CD14-positive monocyte (primary cell): ENCODE results near the gene SNAP47. TPM values are rescaled to one million over a fixed set of nuclear protein-coding genes. Genes with fewer than 3 reads are reported as not detected.

Experiments
- DNase-seq, 3 donors: peaks; one replicate each; pipeline ENCODE4 v3.0.0-alpha.2; 2011 to 2022
- H2AFZ ChIP-seq: 2 replicates; pipeline ENCODE4 v1.6.0; 2012; ENCODE audit warnings: mild to moderate bottlenecking, low read depth, low read length, inconsistent platforms; ENCODE audit not compliant: insufficient read depth, poor library complexity, severe bottlenecking
- H3K27ac ChIP-seq, 2 donors: 1 replicate in 1 of 2; 2 replicates in 1 of 2; pipeline ENCODE4 v1.5.1; 2012 to 2013; ENCODE audit warnings: low read length in 2 of 2, control low read depth in 1 of 2, inconsistent platforms in 1 of 2, low read depth in 1 of 2, mild to moderate bottlenecking in 1 of 2
- H3K27me3 ChIP-seq, 2 donors: one replicate each; pipeline versions ENCODE4 v1.6.0 to v1.6.1; 2011 to 2013; ENCODE audit warnings: low read length in 2 of 2; ENCODE audit not compliant: control insufficient read depth in 2 of 2, insufficient read depth in 2 of 2
- H3K36me3 ChIP-seq, 2 donors: replicated peaks in 1 of 2; 1 replicate in 1 of 2; 2 replicates in 1 of 2; pipeline versions ENCODE4 v1.5.1 to v1.6.1; 2012 to 2013; ENCODE audit warnings: low read length in 2 of 2, control low read depth in 1 of 2, inconsistent platforms in 1 of 2, mild to moderate bottlenecking in 1 of 2; ENCODE audit not compliant: insufficient read depth in 2 of 2, control insufficient read depth in 1 of 2
- H3K4me1 ChIP-seq, 2 donors: 1 replicate in 1 of 2; 2 replicates in 1 of 2; pipeline versions ENCODE4 v1.5.1 to v1.6.1; 2012 to 2013; ENCODE audit warnings: low read length in 2 of 2, control low read depth in 1 of 2, inconsistent platforms in 1 of 2, mild to moderate bottlenecking in 1 of 2, moderate library complexity in 1 of 2; ENCODE audit not compliant: insufficient read depth in 2 of 2, control insufficient read depth in 1 of 2
- H3K4me2 ChIP-seq: replicated peaks from 2 replicates; pipeline ENCODE3; 2012; ENCODE audit warnings: low read length, moderate library complexity, mild to moderate bottlenecking; ENCODE audit not compliant: poor library complexity, severe bottlenecking; ENCODE audit errors: extremely low read depth
- H3K4me3 ChIP-seq, 3 experiments: fragments of 200-600 bp in 1 of 3; sonication (generic) in 1 of 3; replicated peaks in 1 of 3; 1 replicate in 2 of 3; 2 replicates in 1 of 3; pipeline ENCODE4 v1.5.1; 2011 to 2013; ENCODE audit warnings: low read length in 3 of 3, mild to moderate bottlenecking in 3 of 3, control low read depth in 2 of 3, low read depth in 2 of 3, inconsistent platforms in 1 of 3, moderate library complexity in 1 of 3
- H3K79me2 ChIP-seq: 2 replicates; pipeline ENCODE4 v1.6.0; 2012; ENCODE audit warnings: mild to moderate bottlenecking, control low read depth, inconsistent platforms, low read length, moderate library complexity; ENCODE audit not compliant: insufficient read depth
- H3K9ac ChIP-seq: 2 replicates; pipeline ENCODE4 v1.6.0; 2017; ENCODE audit warnings: low read length, mild to moderate bottlenecking; ENCODE audit not compliant: insufficient read depth, poor library complexity, severe bottlenecking
- H3K9me3 ChIP-seq, 2 donors: replicated peaks in 1 of 2; 1 replicate in 1 of 2; 2 replicates in 1 of 2; pipeline versions ENCODE4 v1.5.1 to v1.6.1; 2012 to 2013; ENCODE audit warnings: low read length in 2 of 2, control low read depth in 1 of 2; ENCODE audit not compliant: control insufficient read depth in 1 of 2, insufficient read depth in 1 of 2
- H4K20me1 ChIP-seq: 2 replicates; pipeline ENCODE4 v1.6.0; 2012; ENCODE audit warnings: mild to moderate bottlenecking, low read length, control low read depth, moderate library complexity; ENCODE audit not compliant: insufficient read depth
- H3K27ac Mint-ChIP-seq, 7 donors: one replicate each; pipeline ENCODE4 v1.8.0; 2020; ENCODE audit warnings: mild to moderate bottlenecking in 7 of 7, mixed read lengths in 7 of 7, moderate library complexity in 6 of 7, inconsistent platforms in 2 of 7
- H3K27me3 Mint-ChIP-seq, 3 donors: one replicate each; pipeline ENCODE4 v1.8.0; 2021 to 2022; ENCODE audit warnings: low read depth in 3 of 3, mild to moderate bottlenecking in 3 of 3, mixed read lengths in 3 of 3, moderate library complexity in 3 of 3, inconsistent platforms in 1 of 3
- H3K36me3 Mint-ChIP-seq, 2 donors: one replicate each; pipeline ENCODE4 v1.8.0; 2020; ENCODE audit warnings: mixed read lengths in 2 of 2, inconsistent platforms in 1 of 2, mild to moderate bottlenecking in 1 of 2
- H3K4me1 Mint-ChIP-seq: one replicate; pipeline ENCODE4 v1.8.0; 2020; ENCODE audit warnings: mild to moderate bottlenecking, mixed read lengths
- H3K4me3 Mint-ChIP-seq, 2 donors: one replicate each; pipeline ENCODE4 v1.8.0; 2020; ENCODE audit warnings: mild to moderate bottlenecking in 2 of 2, mixed read lengths in 2 of 2, moderate library complexity in 1 of 2
- H3K9me3 Mint-ChIP-seq, 7 donors: one replicate each; pipeline ENCODE4 v1.8.0; 2020 to 2022; ENCODE audit warnings: mixed read lengths in 7 of 7, mild to moderate bottlenecking in 6 of 7, moderate library complexity in 6 of 7, inconsistent platforms in 2 of 7
- WGBS: methylation state at CpG from one replicate; pipeline ENCODE4 v1.1.5; 2013; ENCODE audit warnings: missing lambda C conversion rate; ENCODE audit not compliant: insufficient coverage; 5-methylcytosine and 5-hydroxymethylcytosine counted together
- intact Hi-C, 2 donors: fragments of 100-400 bp; cut with micrococcal nuclease; formaldehyde crosslinking; loops; one replicate each; pipeline versions ENCODE4 v1.15.0 to v1.15.1; 2023
- polyA plus RNA-seq, 3 donors: library from polyadenylated mRNA; depleted of rRNA in 1 of 3; unstranded in 2 of 3; stranded (reverse) in 1 of 3; fragments of 300-500 nt in 2 of 3; fragments of >200 nt in 1 of 3; fragmentation: Illumina TruSeq in 2 of 3; gene quantifications; 1 replicate in 2 of 3; 2 replicates in 1 of 3; pipeline ENCODE4 v1.2.3, GENCODE V29; 2012 to 2021
- TF ChIP-seq, protein P1 (sequence below): fragments of 200-600 bp; IDR thresholded peaks from one replicate; pipeline ENCODE4 v1.8.0; 2022; ENCODE audit warnings: antibody characterized with exemption, mild to moderate bottlenecking

The SNAP47 gene
- polyA plus RNA-seq, 3 donors = 15.4 to 25.0 (median 20.5) TPM

DNA sequence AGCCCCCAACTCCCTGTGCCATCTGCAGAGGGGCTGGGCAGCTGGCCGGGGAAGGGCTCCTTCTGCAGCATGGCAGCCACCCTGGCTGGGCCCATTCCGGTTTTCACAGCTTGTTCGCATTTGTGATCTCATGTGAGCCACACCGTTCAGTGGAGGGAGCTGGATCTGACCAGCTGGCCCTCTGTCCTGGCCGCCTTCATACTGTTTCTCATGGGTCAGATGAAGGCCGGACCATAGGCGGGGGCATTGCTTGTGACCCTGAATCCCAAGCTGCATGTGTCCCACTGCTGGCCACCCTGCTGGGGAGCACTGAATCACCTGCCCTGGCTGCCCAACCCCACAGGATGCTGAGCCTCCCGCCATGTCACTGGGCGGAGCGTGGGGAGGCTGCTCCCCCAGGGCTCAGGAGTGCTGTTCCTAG lies 43.8 kb downstream of the SNAP47 start:
- intact Hi-C loops = no loop called here
- Histone ChIP-seq H4K20me1 (no peaks in the 10 kb centered on the region), H3K9ac (no peak overlapping the region), H3K27me3 (no peaks in the 10 kb centered on the region), H3K4me1 (no peaks in the 10 kb centered on the region), H3K4me3 (no peak overlapping the region), H3K9me3 (no peaks in the 10 kb centered on the region), H3K27ac (no peak overlapping the region), H3K79me2 (no peaks in the 10 kb centered on the region), H2AFZ (no peak overlapping the region), H3K36me3 (peaks cover 14 to 20% of the 10 kb centered on the region in 2 donors), H3K4me2 (no peak overlapping the region)
- no peaks in the 10 kb centered on the region for H3K4me1 Mint-ChIP-seq
- DNase-seq = no peak
- TF ChIP-seq, protein P1, sequence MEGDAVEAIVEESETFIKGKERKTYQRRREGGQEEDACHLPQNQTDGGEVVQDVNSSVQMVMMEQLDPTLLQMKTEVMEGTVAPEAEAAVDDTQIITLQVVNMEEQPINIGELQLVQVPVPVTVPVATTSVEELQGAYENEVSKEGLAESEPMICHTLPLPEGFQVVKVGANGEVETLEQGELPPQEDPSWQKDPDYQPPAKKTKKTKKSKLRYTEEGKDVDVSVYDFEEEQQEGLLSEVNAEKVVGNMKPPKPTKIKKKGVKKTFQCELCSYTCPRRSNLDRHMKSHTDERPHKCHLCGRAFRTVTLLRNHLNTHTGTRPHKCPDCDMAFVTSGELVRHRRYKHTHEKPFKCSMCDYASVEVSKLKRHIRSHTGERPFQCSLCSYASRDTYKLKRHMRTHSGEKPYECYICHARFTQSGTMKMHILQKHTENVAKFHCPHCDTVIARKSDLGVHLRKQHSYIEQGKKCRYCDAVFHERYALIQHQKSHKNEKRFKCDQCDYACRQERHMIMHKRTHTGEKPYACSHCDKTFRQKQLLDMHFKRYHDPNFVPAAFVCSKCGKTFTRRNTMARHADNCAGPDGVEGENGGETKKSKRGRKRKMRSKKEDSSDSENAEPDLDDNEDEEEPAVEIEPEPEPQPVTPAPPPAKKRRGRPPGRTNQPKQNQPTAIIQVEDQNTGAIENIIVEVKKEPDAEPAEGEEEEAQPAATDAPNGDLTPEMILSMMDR = no peak
- H3K9me3 Mint-ChIP-seq = no peaks in the 10 kb centered on the region
- peaks cover 20 to 26% of the 10 kb centered on the region in 2 donors for H3K36me3 Mint-ChIP-seq
- H3K27me3 Mint-ChIP-seq = peaks cover 0 to 4% (median 0%) of the 10 kb centered on the region in 3 donors
- H3K27ac Mint-ChIP-seq = no peak overlapping the region
- H3K4me3 Mint-ChIP-seq = no peak overlapping the region
- 98% methylated on average over 10 of the region's 10 CpGs for WGBS

DNA sequence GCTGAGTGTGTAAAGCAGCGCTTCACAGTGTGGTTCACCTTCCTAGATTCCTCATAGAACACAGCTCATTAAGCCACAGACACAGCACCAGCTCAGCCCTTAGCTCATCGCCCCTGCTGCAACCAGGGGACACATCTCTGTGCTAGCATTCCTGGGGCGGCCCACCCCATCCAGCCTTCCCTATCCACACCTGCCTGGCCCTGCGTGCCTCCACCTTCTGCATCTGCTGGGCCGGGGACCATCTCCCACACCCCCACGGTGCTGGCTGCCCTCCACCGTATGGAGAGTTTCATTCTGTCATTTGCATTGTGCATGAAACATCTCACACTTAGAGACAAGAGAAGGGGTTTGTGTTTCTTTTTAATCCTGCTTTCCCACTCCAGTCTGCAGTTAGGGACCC lies 44.5 kb downstream of the SNAP47 start:
- H2AFZ ChIP-seq = no peak overlapping the region
- H3K27me3 Mint-ChIP-seq = peaks cover 0 to 7% (median 2%) of the 10 kb centered on the region in 3 donors
- intact Hi-C loops = no loop called here
- 98% methylated on average over 6 of the region's 7 CpGs for WGBS
- peaks cover 14 to 20% of the 10 kb centered on the region in 2 donors for H3K36me3 ChIP-seq
- TF ChIP-seq, protein P1 = no peak
- no peaks in the 10 kb centered on the region for H3K79me2 ChIP-seq
- H3K4me3 ChIP-seq = no peak overlapping the region
- H3K27ac ChIP-seq = no peak overlapping the region
- H3K9me3 Mint-ChIP-seq = no peaks in the 10 kb centered on the region
- peaks cover 15 to 19% of the 10 kb centered on the region in 2 donors for H3K36me3 Mint-ChIP-seq
- H3K9me3 ChIP-seq = no peaks in the 10 kb centered on the region
- no peaks in the 10 kb centered on the region for H4K20me1 ChIP-seq
- no peaks in the 10 kb centered on the region for H3K4me1 ChIP-seq
- no peaks in the 10 kb centered on the region for H3K27me3 ChIP-seq
- no peak overlapping the region for H3K4me2 ChIP-seq
- no peak overlapping the region for H3K4me3 Mint-ChIP-seq
- no peak overlapping the region for H3K9ac ChIP-seq
- H3K4me1 Mint-ChIP-seq = no peaks in the 10 kb centered on the region
- no peak for DNase-seq
- H3K27ac Mint-ChIP-seq = no peak overlapping the region
